ENCODE data around the gene SMURF1.

The SMURF1 gene

GRCh38 chr7:98978672-98979071 is 165.2 kb downstream of the SMURF1 start:
- DNase-seq: no peak
